GM19324 (cell line): ENCODE data around the gene B3GALT6.

Experiments
- ATAC-seq: cut with Tn5 transposase; IDR thresholded peaks from one replicate; pipeline ENCODE4 v1.9.1; 2021; ENCODE audit warnings: mild to moderate bottlenecking, moderate library complexity; ENCODE audit not compliant: unreplicated experiment, low FRiP score

Gene B3GALT6

DNA sequence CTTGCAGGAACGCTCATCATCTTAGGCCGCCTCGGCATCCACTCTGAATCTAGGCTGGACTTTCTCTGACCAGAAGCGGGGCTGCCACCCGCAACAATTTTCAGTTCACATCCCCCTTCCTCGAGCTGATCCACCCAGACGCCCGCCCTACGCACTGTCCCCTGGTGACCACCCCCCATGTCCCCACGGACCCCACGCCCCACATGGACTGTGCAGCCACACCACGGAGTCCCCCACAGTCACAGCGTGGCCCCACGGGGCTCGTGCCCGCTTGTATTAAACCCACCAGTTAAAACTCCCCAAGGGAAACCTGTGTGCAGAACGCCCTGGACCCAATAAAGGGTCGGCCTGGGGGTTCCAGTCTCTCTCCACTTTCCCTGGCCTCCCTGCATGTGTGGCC is 27.5 kb downstream of the B3GALT6 start:
- no peak for ATAC-seq

DNA sequence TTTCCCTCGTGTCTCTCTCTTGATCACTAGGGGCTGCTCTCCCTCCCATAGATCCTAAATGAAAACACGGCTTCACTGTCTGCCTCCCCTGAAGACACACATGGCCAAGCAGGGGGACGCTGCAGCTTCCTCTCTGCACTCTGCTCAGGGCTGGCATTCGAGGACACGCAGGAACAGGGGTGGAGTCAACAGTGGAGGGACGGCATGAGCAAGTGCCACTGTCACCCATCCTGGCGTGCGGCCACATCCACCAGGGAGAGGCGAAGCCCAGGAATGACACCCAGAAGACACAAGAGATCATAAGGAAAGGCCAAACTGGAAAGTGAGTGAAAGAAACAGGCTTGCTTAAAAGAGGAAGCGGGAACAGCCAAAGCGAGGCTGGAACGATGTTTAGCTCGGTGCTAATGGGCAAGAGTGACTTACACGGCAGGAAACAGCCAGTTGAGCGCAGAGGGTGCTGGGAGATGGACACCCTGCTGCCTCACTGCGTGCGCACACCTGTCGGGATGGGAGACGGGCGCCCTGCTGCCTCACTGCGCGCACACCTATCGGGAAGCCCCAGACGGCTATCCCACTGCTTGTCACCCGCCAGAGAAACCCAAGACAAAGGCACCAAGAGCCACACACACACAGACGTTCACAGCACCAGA is 28.0 kb downstream of the B3GALT6 start:
- no peak for ATAC-seq

DNA sequence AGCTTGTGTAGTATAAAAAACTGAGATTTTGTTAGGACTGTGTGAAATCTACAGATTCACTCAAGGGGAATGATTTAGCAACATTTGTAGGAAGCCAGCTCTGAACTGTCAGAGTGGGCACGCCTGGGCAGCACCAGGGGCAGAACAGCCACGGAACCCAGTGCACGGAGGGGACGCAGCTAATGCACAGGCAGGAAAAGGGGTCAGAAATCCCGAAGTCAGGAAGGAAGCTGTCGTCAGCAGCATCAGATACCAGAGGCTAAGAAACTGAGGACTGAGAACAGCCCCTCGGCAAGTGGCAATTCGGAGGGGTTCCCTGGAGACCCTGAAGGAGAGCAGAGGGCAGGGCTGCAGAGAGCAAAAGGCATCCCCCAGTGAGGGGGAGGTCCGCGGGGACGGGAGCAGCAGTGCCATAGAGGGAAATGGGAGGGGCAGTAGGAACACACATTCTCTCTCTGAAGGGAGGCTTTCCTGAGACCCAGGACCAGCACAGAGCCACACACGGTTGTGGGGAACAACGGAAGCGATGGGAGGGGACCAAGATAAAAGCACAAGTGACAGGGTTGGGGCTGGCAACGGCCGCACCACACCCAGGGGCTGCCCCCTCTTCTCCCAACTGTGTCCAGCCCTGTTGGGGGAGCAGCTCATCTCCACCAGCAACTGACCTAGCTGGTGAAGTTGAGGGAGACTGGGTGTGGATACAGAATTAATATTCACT is 29.0 kb downstream of the B3GALT6 start:
- no peak for ATAC-seq

DNA sequence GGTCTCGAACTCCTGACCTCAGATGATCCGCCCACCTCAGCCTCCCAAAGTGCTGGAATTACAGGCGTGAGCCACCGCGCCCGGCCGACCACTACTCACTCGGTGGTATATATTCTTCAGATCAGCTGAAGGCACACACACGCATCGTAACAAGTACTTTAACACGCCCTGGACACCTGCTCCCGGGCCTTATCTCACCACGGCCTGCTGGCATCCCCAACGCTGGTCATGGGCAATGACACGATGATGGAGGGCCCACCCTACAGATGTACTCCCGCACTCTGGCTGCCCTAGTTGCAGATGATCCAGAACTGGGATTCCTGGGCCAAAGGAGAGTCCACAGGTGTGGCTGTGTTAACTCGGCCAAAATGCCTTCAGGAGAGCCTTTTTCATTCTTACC is 30.0 kb downstream of the B3GALT6 start:
- ATAC-seq = no peak

DNA sequence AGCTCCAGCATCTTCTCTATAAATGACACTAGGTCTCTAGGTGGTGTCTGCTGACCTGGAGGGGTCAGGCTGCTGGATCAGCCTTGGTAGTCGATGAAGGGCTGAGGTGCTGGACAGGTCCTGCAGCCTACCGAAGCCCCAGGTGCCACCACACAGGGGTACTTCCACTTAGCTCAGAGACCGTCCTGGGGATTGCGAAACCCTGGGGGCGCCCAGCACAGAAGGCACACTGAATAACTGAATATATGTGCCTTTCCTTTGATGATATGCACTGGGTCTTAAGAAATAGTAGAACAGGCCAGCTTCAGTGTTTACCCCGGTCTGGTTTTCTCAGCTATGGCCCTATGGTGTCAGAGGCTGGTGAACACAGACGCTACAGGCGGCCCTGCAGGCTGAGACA is 30.7 kb downstream of the B3GALT6 start:
- no peak for ATAC-seq

DNA sequence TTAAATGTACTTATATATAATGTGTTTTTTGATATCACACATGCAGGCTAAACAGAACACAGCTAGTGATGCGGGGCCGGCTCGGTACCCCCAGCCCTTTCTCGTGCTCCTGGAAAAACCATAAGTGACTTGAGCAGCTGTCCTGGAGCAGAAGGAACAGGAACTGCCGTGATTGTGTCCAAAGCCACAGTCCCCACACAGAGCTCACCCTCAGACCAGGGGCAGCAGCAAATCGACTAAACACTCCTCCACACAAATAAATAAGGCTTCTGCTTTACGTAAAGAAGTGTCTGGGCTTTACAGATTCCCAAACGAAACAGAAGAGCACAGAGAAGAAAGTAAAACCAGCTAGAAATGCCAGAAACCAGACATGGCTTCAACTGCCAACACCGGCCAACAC is 32.0 kb downstream of the B3GALT6 start:
- ATAC-seq = no peak

DNA sequence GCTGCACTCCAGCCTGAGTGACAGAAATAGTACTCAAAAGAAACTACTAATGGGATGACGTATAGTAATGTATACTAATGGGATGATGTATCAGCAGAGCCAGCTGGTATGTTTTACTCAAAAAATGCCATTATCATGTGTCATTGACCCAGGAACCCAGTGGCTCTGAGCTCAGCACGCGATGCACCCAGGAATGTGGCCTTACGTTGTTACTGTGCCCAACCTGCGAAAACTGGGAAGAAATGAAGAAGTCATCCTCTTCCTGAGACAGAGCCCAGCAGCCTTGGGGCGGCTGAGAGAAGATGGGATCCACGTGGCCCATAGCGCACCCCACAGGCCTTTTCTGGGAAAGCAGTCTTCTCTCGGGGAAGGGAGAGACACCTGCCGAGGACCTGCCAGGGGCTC is 32.8 kb downstream of the B3GALT6 start:
- no peak for ATAC-seq

DNA sequence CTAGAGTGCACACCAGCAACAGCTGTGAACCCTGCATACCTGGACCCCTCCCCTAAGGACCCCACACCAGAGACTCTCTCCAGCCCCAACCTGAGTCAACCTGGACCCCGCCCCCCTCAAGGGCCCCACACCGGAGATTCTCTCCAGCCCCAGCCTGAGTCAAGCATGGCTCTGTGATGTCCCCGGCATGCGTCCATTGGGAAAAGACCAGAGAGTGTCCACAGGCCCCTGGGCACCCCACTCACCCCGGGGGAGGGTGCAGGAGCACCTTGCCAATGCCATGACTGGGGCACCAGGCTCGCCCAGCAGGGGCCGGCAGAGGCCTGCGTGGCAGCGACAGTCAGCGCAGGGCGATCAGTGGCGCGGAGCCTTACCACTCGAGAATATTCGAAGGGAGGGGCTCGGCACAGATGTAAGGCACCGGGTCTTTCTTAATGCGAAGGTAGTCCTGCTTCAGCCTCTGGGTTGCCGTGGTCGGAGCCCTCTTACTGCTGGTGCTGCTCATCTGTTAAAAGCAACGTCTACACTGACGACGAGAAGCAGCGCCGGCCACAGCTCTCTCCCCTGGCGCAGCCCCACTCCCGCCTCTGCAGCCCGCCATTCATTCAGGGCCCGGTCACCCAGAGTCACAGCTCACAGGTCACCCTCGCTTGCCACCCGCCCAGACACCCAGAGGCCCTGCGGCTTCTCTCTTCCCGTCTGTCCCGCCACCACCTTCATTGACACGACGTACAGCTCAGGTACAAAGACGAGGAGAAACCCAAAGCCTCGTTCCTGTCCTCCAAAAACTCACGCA is 35.6 kb downstream of the B3GALT6 start:
- ATAC-seq = no peak

DNA sequence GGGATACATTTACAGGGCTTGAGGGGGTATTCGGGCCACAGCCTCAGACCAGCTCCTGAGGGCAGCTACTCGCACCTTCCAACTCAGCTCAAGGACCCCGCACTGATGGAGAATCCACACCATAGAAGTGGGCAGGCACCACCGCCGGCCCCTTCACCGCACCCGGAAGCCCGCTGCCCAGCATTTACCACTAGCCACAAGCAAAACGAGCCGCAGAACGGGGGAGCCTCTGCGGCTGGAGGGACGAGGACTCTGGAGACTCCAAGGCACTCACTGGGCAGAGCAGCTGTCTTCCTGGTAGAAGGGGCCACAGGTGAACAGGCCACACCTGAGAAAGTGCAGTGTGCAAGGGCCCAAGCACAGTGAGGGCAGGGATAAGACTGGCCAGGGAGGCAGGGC is 36.2 kb downstream of the B3GALT6 start:
- ATAC-seq = no peak

DNA sequence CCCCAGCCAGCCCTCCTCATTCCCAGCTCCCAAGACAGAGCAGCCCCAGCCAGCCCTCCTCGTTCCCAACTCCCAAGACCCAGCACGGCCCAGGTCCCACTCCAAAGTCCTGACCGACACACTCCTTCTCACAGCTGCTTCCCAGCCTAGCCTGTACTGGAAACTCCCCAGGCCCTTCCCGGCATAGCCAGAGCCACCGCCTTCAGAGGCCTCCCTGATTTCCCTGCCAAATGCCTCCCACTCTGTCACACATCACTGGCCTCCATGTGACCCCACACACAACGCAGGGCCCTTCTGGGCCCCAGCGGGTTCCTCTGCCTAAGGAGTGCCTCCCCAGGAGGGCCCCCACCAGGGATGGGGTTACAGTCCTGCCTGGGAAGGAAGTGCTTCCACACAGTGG is 38.8 kb downstream of the B3GALT6 start:
- ATAC-seq = no peak

DNA sequence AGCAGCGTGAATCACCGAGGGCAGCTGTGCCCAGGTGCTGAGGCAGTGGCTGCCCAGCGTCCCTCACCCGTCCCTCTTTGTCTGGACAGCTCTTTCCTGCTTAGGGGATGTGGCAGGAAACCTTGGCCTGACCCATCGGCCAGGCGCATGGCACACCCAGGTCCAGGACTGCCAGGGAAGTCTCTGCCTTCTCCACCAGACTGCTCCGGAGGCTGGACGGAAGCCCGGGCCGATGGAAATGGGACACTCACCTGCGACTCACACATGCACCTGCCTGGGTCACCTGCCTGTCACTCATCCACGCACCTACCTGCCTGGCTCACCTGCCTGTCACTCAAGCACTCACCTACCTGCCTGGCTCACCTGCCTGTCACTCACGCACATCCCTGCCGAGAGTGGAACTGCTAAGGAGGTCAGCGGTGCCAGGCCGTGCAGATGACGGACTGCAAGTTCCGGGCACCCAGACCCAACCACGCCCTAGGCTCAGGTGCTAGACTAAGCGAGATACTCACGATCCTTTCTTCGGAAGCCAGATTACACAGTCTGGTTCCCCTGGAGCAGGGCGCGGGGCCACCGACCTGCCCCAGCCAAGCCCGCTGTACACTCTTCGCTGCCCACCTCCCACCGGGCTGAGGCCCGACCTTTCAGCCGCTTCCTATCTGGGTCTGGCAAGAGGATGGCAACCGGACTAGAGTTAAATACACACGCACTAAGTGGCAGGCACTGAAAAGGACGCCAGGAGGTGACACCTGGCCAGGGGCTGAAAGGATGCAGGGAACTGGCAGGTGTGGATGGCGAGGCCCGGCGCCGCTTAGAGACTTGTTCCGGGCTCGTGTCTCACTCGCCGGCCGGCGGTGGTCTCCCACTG is 40.5 kb downstream of the B3GALT6 start:
- ATAC-seq = peak; percentile 4

DNA sequence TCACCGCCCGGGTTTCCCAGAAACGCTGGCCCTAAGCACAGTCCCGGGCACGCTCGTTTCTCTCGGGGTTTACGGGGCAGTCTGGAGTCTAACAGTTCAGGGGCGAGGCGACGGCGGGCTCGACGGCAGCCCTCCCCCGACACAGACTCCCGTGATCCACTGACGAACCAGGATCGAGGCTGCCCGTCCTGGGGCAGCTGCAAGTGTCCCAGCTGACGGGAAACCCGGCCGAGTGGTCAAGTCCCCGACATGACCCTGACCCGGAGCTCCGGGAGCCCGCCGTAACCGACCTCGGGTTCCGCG is 41.1 kb downstream of the B3GALT6 start:
- ATAC-seq = peak; percentile 2

DNA sequence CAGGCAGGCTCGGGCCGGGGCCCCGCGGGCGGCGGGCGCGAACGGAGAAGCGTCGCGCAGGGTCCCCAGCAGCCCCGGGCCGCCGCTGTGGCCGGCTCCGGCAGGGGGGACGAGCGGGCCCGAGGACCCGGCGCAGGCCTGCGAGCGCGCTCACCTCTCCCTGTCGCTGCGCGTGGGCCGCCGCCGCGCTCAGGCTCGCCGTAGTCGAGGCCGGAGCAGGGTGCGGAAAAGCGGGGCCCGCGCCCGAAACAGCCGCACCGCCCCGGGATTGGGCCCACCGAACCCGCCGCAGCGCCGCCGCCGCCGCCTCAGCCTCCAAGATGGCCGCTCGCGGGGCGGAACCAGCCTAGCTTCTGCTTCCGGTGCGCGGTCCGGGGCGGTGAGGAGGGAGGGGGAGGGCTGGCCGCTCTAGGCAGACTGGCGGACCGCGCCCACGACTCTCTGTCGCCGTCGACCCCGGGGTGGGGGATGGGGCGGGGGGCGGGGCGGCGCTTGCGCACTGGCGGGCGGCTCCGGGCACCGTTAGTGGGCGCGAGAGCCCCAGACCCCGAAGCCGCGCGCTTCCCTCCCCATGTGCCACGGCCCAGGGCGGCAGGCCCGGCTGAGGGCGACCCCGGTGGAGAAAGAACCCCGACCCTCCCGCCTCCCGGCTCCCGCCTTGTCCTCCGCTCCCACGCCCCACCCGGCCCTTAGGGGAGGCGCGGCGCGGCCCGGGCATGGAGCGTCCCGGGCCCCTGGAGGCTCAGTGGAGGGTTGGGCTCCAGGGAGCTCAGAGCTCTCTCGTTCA is 41.7 kb downstream of the B3GALT6 start, which contains the start of gene UBE2J2:
Gene UBE2J2 (minus strand): TSS at position 343 of the 787 bp plus-strand sequence. CDS start 5,862 bp downstream, outside the sequence.
- peak; percentile 82 for ATAC-seq

DNA sequence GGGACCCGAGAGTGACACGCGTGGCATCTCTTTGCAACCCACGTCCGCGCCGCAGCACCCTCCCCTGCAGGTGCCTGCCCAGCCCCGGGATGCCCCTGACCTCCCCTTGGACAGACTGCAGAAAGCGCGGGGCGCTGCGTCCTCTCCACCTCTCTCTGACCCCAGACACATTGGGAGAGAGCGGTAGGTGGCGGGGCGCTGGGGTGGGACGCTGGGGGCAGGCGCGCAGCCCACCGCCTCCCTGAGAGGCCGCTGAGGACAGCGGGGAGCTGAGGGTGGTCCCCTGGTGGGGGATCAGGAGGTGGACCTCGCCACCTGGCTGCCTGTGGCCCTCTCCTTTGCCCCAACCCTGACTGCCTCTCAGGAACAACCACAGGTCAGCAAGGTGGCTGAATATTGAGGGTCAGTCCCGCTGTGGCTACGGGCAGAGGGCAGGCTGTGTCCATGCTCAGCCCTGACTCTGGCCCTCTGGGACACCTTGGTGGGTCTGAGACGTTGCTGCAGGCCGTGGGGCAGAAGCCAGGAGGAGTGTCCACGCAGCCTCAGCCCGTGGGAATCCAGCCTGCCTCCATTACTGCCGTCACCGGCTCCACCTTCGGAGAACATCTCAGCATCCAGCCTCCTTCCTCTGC is 42.4 kb downstream of the B3GALT6 start:
- ATAC-seq = no peak

DNA sequence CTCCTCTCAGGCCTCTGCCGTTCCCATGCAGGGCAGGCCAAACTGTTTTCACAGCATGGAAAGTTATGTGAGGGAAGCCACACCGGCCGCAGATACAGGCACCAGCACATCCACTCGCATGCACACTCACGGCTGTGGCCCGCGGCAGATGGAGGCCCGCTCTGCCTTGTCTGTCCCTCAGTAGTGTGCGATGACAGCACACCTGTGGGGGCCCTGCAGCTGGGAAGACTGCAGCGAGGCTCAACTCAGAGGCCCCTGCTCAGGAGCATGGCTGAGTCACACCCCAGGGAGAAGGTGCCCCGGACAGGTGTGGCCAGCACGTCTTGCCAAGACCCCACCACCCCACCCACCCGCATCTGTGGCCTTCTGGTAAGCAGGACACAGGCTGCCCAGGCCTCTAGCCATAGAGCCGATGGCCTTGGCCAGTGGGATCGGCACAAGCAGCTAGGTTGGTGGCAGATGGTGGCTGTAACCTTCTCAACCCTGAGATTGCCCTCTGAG is 42.9 kb downstream of the B3GALT6 start:
- no peak for ATAC-seq

DNA sequence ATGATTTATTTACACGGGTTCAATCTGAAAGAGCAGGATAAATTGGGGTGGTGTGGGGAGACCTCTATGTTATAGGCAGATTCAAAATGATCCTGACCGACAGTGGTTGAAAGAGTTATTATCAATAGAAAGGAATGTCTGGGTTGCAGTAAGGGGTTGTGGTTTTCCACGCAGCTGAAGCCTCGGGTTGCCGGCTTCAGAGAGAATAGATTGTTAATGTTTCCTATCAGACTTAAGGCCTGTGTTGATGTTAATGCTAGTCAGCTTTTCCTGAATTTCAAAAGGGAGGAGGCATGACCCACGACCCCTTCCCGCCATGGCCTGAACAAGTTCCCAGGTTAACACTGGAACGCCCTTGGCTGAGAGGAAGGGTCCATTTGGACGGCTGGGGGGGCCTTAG is 43.8 kb downstream of the B3GALT6 start:
- no peak for ATAC-seq

DNA sequence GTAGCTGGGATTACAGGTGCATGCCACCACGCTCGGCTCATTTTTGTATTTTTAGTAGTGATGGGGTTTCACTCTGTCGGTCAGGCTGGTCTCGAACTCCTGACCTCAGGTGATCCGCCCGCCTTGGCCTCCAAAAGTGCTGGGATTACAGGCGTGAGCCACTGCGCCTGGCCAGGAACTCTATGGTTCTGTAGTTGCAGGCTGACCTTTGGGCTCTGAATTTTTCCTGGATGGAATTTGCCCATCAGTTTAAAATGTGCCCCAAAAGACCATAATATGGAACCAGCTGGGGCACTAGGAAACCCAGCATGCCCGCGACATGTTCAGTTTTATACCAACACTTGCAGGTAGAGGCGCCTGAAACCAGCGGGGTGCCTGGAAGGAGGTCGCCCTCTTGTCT is 46.6 kb downstream of the B3GALT6 start:
- no peak for ATAC-seq

DNA sequence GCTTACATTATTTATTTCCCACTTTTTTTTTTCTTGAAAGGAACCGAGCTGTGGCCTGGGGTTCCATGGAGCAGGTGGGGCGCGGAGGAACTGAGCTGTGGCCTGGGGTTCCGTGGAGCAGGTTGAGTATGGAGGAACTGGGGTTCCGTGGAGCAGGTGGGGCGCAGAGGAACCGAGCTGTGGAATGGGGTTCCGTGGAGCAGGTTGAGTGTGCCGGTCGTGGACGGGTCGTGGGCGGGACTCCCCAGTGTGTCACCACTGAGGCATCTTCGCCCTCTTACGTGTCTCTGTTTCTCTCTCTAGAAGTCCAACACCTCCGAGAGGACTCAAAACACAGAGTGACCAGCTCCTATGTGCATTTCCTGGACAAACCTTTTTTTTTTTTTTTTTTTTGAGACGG is 47.0 kb downstream of the B3GALT6 start:
- no peak for ATAC-seq

DNA sequence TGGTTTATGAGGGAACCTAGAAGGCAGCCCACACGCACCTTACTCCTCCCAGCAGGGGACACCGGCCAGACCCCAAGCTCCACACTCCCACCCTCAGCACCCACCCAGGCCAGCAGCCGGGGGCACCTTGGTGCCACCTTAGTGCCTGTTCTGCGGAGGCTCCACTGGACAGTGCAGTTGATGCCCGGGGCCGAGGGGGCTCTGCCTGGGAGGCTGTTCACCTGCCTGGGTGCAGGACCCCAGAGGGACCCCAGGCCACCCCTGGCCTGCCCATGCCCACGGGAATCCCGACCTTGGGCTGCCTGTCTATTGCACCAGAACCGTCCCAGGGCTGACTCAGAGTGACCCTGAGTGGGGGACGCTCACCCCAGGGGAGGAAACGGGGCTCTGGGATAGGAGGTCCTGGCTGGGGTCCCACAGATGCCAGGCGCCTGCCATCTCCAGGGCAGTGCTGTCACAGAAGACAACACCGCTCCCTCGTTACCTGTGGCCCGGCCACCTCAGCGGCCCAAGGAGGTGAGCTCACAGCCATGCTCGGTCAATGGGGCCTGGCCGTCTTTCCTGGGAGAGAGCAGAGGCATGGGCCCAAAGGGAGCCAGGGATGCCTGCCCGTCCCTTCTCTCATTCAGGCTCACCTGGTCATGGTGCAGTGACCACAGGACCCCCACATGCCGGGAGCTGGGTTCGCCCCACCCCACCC is 48.9 kb downstream of the B3GALT6 start:
- ATAC-seq = no peak
